IPS-20b (cell line): ENCODE results near the gene MESP1.

Experiments used
- H3K27ac ChIP-seq: one replicate; pipeline ENCODE4 v1.5.1; 2013; ENCODE audit warnings: low read length
- H3K27me3 ChIP-seq: 2 replicates; pipeline ENCODE4 v1.6.1; 2013; ENCODE audit warnings: mild to moderate bottlenecking, low read length, inconsistent platforms; ENCODE audit not compliant: insufficient read depth
- H3K36me3 ChIP-seq: 2 replicates; pipeline ENCODE4 v1.6.1; 2013; ENCODE audit warnings: low read depth, mild to moderate bottlenecking, inconsistent platforms, low read length, moderate library complexity; ENCODE audit not compliant: insufficient read depth
- H3K4me1 ChIP-seq: 2 replicates; pipeline ENCODE4 v1.6.1; 2013; ENCODE audit warnings: mild to moderate bottlenecking, control low read depth, inconsistent platforms, low read length, moderate library complexity; ENCODE audit not compliant: insufficient read depth
- H3K4me3 ChIP-seq: 2 replicates; pipeline ENCODE4 v1.5.1; 2013; ENCODE audit warnings: mild to moderate bottlenecking, low read length, inconsistent platforms
- H3K9ac ChIP-seq: 2 replicates; pipeline ENCODE4 v1.6.1; 2013; ENCODE audit warnings: low read depth, mild to moderate bottlenecking, inconsistent platforms, low read length, moderate library complexity
- H3K9me3 ChIP-seq: 2 replicates; pipeline ENCODE4 v1.6.1; 2013; ENCODE audit warnings: mild to moderate bottlenecking, low read depth, low read length, inconsistent platforms; ENCODE audit not compliant: insufficient read depth

MESP1 gene

DNA sequence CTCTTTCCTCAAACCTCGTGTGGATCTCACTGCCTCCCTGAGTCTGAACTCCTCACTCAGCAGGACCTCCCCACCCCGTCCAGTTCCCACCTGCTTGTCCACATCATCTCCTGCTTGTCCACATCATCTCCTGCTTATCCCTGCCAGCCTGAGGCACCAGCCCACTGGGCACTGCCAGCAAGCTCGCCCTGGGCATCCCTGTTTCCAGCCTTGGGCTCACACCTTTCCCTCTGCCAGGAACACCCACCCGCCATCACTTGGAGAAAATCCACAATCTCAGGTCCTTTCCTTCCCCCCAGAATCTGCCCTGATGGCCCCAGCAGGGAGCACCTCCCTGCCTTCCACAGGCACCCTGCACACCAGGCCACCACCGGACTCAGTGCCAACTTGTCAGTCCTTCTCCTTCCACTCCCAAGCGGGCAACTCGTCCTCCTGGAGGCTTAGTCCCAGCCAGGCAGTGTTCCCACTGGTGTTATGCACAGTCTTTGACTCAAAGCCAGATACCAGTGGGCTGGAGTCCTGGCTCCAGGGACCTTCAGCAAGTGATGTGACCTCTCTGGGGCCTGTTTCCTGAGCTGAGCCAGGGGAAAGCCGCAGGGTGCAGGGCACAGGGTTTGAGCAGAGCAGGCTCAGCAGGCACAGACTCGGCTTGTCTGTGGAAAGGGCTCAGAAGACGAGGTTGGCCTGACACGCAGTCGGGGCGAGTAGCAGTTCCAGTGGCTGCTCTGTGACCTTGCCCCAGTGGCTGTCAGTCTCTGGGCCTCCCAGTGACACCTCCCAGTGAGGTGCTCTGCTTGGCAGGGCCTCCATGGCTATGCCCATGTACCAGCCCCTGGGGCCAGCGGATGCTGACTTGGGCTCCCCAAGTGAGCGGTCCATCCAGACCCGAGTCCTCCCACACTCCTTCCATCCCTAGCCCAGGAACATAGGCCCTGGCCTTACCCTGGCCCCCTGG, 15.6 kb upstream of the MESP1 start:
- H3K9ac ChIP-seq, result no peak overlapping the region
- no peak overlapping the region for H3K4me3 ChIP-seq
- no peaks in the 10 kb centered on the region; the same call in 1 of the 2 replicates for H3K27me3 ChIP-seq
- H3K27ac ChIP-seq, result no peak overlapping the region
- H3K9me3 ChIP-seq, result no peaks in the 10 kb centered on the region
- no peaks in the 10 kb centered on the region for H3K36me3 ChIP-seq
- no peaks in the 10 kb centered on the region for H3K4me1 ChIP-seq

DNA sequence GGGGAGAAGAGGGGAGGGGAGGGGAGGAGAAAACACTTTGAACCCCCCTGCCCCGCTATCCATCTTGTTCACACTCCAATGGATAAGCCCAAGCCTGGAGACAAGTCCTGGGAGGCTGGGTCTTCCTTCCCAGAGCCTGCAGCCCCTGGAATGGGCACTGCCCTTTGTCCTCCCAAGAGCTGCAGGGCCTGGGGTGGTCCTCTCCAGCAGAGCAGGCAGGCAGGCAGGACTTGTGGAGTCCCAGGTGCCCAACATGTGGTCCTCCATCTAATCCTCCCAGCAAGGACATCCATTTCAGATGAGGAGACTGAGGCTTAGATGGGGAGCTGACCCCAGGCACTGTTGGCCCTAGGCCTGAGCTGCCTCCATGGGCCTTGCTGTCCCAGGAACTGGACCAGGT, 14.6 kb upstream of the MESP1 start:
- Histone ChIP-seq H3K36me3 (no peaks in the 10 kb centered on the region), H3K27me3 (no peaks in the 10 kb centered on the region; the same call in 1 of the 2 replicates), H3K27ac (no peak overlapping the region), H3K9me3 (no peaks in the 10 kb centered on the region), H3K4me1 (no peaks in the 10 kb centered on the region), H3K4me3 (no peak overlapping the region), H3K9ac (no peak overlapping the region)

DNA sequence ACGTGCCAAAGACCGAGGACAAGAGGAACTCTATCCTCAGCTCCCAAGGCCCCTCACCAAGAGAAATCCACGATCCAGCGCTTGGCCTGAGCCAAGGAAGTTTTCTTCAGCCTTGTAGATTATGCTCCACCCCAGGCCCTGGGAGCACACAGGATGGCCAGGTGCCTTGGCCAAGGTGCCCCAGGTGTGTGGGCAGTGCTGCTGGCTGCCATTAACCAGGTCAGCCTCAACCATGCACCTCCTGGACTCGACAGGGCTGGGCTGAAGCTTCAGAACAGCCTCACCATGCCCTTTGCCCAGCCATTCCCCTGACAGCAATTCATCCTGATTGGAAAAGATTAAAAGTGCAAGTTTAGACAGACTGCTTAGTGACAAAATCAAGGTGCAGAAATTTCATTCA, 10.9 kb upstream of the MESP1 start:
- Histone ChIP-seq H3K9ac (no peak overlapping the region), H3K4me1 (no peaks in the 10 kb centered on the region), H3K9me3 (no peaks in the 10 kb centered on the region), H3K4me3 (no peak overlapping the region), H3K27me3 (no peaks in the 10 kb centered on the region; the same call in 1 of the 2 replicates), H3K27ac (no peak overlapping the region), H3K36me3 (no peaks in the 10 kb centered on the region)

GRCh38 chr15:89761009-89761831, 10.2 kb upstream of the MESP1 start:
- no peak overlapping the region for H3K27ac ChIP-seq
- H3K4me1 ChIP-seq, result no peaks in the 10 kb centered on the region
- H3K27me3 ChIP-seq, result peaks cover 1% of the 10 kb centered on the region; the same call in 1 of the 2 replicates
- H3K9me3 ChIP-seq, result no peaks in the 10 kb centered on the region
- no peak overlapping the region for H3K9ac ChIP-seq
- no peak overlapping the region for H3K4me3 ChIP-seq
- H3K36me3 ChIP-seq, result no peaks in the 10 kb centered on the region

GRCh38 chr15:89760303-89761008, 9.4 kb upstream of the MESP1 start:
- H3K4me1 ChIP-seq, result no peaks in the 10 kb centered on the region
- no peak overlapping the region for H3K4me3 ChIP-seq
- H3K27ac ChIP-seq, result no peak overlapping the region
- H3K9ac ChIP-seq, result no peak overlapping the region
- peaks cover 9% of the 10 kb centered on the region for H3K27me3 ChIP-seq
- H3K36me3 ChIP-seq, result no peaks in the 10 kb centered on the region
- H3K9me3 ChIP-seq, result no peaks in the 10 kb centered on the region

DNA sequence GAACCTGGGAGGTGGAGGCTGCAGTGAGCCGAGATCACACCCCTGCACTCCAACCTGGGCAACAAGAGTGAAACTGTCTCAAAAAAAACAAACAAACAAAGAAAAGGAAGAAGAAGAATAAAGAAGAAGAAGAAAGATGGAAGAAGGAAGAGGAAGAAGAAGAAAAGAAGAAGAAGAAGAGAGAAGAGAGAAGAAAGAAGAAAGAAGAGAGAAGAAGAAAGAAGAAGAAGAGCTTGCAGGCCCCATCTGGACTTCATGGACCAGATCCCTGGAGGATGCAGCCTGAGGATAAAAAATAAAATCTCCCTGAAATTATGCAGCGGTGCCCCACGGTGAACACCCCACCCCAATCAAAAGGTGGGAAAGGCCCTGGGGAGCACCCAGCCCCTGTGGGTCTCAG, 8.8 kb upstream of the MESP1 start:
- no peak overlapping the region for H3K27ac ChIP-seq
- H3K4me3 ChIP-seq, result no peak overlapping the region
- H3K36me3 ChIP-seq, result no peaks in the 10 kb centered on the region
- no peaks in the 10 kb centered on the region for H3K4me1 ChIP-seq
- no peaks in the 10 kb centered on the region for H3K9me3 ChIP-seq
- no peak overlapping the region for H3K9ac ChIP-seq
- H3K27me3 ChIP-seq, result peaks cover 14% of the 10 kb centered on the region

DNA sequence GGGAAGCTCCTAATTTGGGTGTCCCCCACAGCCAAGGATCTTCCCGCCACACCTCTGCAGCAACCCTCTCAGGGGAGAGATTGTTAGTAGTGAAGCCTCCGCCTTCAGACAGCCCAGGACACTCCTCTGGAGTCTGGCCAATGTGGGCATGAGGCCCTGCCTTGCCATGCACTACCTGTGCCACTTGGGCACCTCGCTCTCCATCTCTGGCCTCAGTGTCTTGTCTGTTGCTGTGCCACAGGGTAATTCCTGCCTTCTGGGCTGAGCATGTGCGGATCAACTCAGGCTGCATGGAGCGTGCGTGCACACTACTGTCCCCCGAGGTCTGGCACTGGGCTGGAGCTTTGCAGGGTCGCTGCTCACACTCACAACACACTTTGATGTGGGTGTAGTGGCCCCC, 7.9 kb upstream of the MESP1 start:
- Histone ChIP-seq H3K4me1 (no peaks in the 10 kb centered on the region), H3K9ac (no peak overlapping the region), H3K4me3 (no peak overlapping the region), H3K36me3 (no peaks in the 10 kb centered on the region), H3K9me3 (no peaks in the 10 kb centered on the region), H3K27ac (no peak overlapping the region), H3K27me3 (peaks cover 21% of the 10 kb centered on the region)

DNA sequence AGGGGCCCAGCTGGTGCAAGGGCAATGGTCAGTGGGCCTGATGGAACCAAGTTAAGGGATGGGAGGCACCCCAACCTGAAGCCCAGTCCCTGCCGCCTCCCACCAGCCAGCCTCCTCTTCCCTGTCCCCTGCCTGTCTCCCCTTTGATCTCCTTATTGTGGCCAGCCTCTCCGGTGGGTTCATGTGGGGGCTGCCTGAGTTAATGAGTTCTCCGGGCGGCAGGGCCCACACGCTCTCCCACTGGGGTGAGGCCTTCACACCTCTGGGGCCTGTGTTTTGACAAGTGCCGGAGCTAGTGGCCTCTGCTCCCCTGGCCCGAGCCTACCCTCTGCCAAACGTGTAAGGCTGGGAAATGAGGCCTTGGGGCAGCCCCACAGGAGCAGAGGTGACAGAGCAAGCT, 7.2 kb upstream of the MESP1 start:
- Histone ChIP-seq H3K9me3 (no peaks in the 10 kb centered on the region), H3K27me3 (peaks cover 28% of the 10 kb centered on the region), H3K36me3 (no peaks in the 10 kb centered on the region), H3K4me3 (no peak overlapping the region), H3K27ac (no peak overlapping the region), H3K9ac (no peak overlapping the region), H3K4me1 (no peaks in the 10 kb centered on the region)

GRCh38 chr15:89756897-89757296, 5.8 kb upstream of the MESP1 start:
- no peak overlapping the region for H3K9ac ChIP-seq

GRCh38 chr15:89755701-89756100, 4.7 kb upstream of the MESP1 start:
- Histone ChIP-seq H3K9me3 (no peaks in the 10 kb centered on the region), H3K9ac (no peak overlapping the region), H3K4me3 (no peak overlapping the region), H3K27ac (no peak overlapping the region), H3K4me1 (no peaks in the 10 kb centered on the region), H3K27me3 (peaks cover 52% of the 10 kb centered on the region), H3K36me3 (no peaks in the 10 kb centered on the region)

More at GRCh38 chr15:89756897-89757296, 5.8 kb upstream of the MESP1 start:
- Histone ChIP-seq H3K36me3 (no peaks in the 10 kb centered on the region), H3K27me3 (peaks cover 41% of the 10 kb centered on the region), H3K9me3 (no peaks in the 10 kb centered on the region), H3K27ac (no peak overlapping the region), H3K4me3 (no peak overlapping the region), H3K4me1 (no peaks in the 10 kb centered on the region)

- Histone ChIP-seq H3K9ac (no peak overlapping the region), H3K4me1 (no peaks in the 10 kb centered on the region; the same call in 1 of the 2 replicates), H3K4me3 (no peak overlapping the region), H3K36me3 (no peaks in the 10 kb centered on the region), H3K27me3 (peaks cover 62% of the 10 kb centered on the region), H3K27ac (no peak overlapping the region), H3K9me3 (no peaks in the 10 kb centered on the region)
Measured at GRCh38 chr15:89754361-89755154, 3.5 kb upstream of the MESP1 start.
